Caco-2 (cell line): Measurements from ENCODE around the gene DIMT1. TPM values are rescaled to one million over a fixed set of nuclear protein-coding genes. Genes with fewer than 3 reads are reported as not detected.

Experiments
- BruUV-seq: library from RNA; stranded (reverse); fragments of 400-500 nt; replicated peaks from 2 replicates; lab custom pipeline; 2021; lab: Mats Ljungman, UMichigan
- CTCF ChIA-PET: fragments of 300-600 bp; sonication (Branson Sonifier 250); formaldehyde crosslinking; loops from one replicate; lab custom pipeline; 2022; ENCODE audit warnings: antibody characterized with exemption; lab: Charles Lee
- POLR2A ChIA-PET: fragments of 300-600 bp; sonication (Branson Sonifier 250); formaldehyde crosslinking; loops from one replicate; lab custom pipeline; 2022; ENCODE audit warnings: antibody characterized with exemption; lab: Charles Lee
- DNase-seq, 2 experiments: peaks; one replicate each; pipeline versions ENCODE4 v3.0.0 to v3.0.0-alpha.2; 2020 to 2022
- H3K27me3 ChIP-seq: replicated peaks from 2 replicates; pipeline ENCODE4 v1.6.0; 2011; ENCODE audit warnings: low read length; ENCODE audit not compliant: control insufficient read depth, insufficient read depth
- H3K36me3 ChIP-seq: 2 replicates; pipeline ENCODE4 v1.5.1; 2011; ENCODE audit warnings: low read length; ENCODE audit not compliant: control insufficient read depth, insufficient read depth
- H3K4me1 ChIP-seq: fragments of 250-450 bp; sonication (Bioruptor Pico); 2 replicates; pipeline ENCODE4 v1.5.1; 2020; ENCODE audit warnings: mild to moderate bottlenecking
- H3K4me3 ChIP-seq: 2 replicates; pipeline ENCODE4 v1.5.1; 2011; ENCODE audit warnings: low read depth, mild to moderate bottlenecking, control low read depth, low read length
- H3K9me3 ChIP-seq: fragments of 250-450 bp; sonication (Bioruptor Pico); 2 replicates; pipeline ENCODE4 v1.5.1; 2020; ENCODE audit warnings: mild to moderate bottlenecking, moderate library complexity
- H3K27ac Mint-ChIP-seq: one replicate; pipeline ENCODE4 v1.8.0; 2022; ENCODE audit warnings: mixed read lengths; ENCODE audit not compliant: unreplicated experiment
- H3K27me3 Mint-ChIP-seq: one replicate; pipeline ENCODE4 v1.8.0; 2022; ENCODE audit warnings: mixed read lengths; ENCODE audit not compliant: insufficient read depth, unreplicated experiment
- H3K36me3 Mint-ChIP-seq: one replicate; pipeline ENCODE4 v1.8.0; 2022; ENCODE audit warnings: mild to moderate bottlenecking, mixed read lengths; ENCODE audit not compliant: insufficient read depth, unreplicated experiment
- H3K4me1 Mint-ChIP-seq: one replicate; pipeline ENCODE4 v1.8.0; 2022; ENCODE audit warnings: low read depth, mixed read lengths; ENCODE audit not compliant: unreplicated experiment
- H3K4me3 Mint-ChIP-seq: one replicate; pipeline ENCODE4 v1.8.0; 2022; ENCODE audit warnings: mild to moderate bottlenecking, moderate library complexity, mixed read lengths; ENCODE audit not compliant: unreplicated experiment
- H3K9me3 Mint-ChIP-seq: one replicate; pipeline ENCODE4 v1.8.0; 2022; ENCODE audit warnings: mixed read lengths; ENCODE audit not compliant: unreplicated experiment
- intact Hi-C: fragments of 100-400 bp; cut with micrococcal nuclease; formaldehyde crosslinking; loops from one replicate; pipeline ENCODE4 v1.10.0; 2022; ENCODE audit not compliant: unreplicated experiment
- total RNA-seq: library from RNA; stranded (reverse); gene quantifications from 2 replicates; pipeline ENCODE4 v1.2.3, GENCODE V29; 2022
- TF ChIP-seq, protein P1 (sequence below), 2 experiments: fragments of 200-600 bp in 1 of 2; IDR thresholded peaks; 1 replicate in 1 of 2; 2 replicates in 1 of 2; pipeline versions ENCODE4 v1.5.1 to v1.8.0; 2011 to 2022; ENCODE audit warnings: antibody characterized with exemption in 1 of 2, control low read depth in 1 of 2, inconsistent platforms in 1 of 2, low read depth in 1 of 2, low read length in 1 of 2, mild to moderate bottlenecking in 1 of 2, moderate library complexity in 1 of 2; ENCODE audit not compliant: insufficient read depth in 1 of 2, severe bottlenecking in 1 of 2, unreplicated experiment in 1 of 2

The DIMT1 gene
- total RNA-seq, 1 experiment from 2014 or later, result 33.4 TPM

DNA sequence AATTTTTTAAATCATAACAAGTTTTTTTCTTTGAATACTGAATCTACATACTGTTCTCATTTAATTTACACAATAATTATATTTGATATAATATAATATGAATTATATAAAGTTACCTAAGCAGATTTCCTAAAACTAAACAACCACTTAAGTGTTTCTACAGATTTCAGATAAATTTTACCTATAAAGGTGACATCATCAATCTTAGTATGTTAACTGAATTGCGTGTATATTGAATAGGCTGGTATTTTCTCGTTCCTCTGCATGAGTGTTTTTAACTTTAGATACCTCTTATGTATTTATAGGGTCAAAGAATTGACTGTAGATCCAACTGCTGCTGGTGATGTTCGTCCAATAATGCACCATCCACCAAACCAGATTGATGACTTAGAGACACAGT is 30.3 kb downstream of the DIMT1 start:
- no TSS peak for BruUV-seq
- Mint-ChIP-seq H3K27me3 (no peaks in the 10 kb centered on the region), H3K9me3 (no peaks in the 10 kb centered on the region), H3K27ac (no peak overlapping the region), H3K36me3 (peaks cover 60% of the 10 kb centered on the region), H3K4me3 (no peak overlapping the region), H3K4me1 (peaks cover 9% of the 10 kb centered on the region)
- Histone ChIP-seq H3K9me3 (no peaks in the 10 kb centered on the region), H3K4me1 (peaks cover 11% of the 10 kb centered on the region; the same call in 1 of the 2 replicates), H3K36me3 (no peaks in the 10 kb centered on the region), H3K27me3 (no peaks in the 10 kb centered on the region), H3K4me3 (no peak overlapping the region)
- ChIA-PET CTCF (no interaction called here), POLR2A (no interaction called here)
- TF ChIP-seq, protein P1, sequence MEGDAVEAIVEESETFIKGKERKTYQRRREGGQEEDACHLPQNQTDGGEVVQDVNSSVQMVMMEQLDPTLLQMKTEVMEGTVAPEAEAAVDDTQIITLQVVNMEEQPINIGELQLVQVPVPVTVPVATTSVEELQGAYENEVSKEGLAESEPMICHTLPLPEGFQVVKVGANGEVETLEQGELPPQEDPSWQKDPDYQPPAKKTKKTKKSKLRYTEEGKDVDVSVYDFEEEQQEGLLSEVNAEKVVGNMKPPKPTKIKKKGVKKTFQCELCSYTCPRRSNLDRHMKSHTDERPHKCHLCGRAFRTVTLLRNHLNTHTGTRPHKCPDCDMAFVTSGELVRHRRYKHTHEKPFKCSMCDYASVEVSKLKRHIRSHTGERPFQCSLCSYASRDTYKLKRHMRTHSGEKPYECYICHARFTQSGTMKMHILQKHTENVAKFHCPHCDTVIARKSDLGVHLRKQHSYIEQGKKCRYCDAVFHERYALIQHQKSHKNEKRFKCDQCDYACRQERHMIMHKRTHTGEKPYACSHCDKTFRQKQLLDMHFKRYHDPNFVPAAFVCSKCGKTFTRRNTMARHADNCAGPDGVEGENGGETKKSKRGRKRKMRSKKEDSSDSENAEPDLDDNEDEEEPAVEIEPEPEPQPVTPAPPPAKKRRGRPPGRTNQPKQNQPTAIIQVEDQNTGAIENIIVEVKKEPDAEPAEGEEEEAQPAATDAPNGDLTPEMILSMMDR (IDR thresholded peaks at IDR 0.05; ENCODE audit: insufficient read depth in 1 of 2, low read depth in 1 of 2, low read length in 1 of 2, severe bottlenecking in 1 of 2, unreplicated experiment in 1 of 2), result no peak
- DNase-seq, result no peak
- intact Hi-C loops, result no loop called here

DNA sequence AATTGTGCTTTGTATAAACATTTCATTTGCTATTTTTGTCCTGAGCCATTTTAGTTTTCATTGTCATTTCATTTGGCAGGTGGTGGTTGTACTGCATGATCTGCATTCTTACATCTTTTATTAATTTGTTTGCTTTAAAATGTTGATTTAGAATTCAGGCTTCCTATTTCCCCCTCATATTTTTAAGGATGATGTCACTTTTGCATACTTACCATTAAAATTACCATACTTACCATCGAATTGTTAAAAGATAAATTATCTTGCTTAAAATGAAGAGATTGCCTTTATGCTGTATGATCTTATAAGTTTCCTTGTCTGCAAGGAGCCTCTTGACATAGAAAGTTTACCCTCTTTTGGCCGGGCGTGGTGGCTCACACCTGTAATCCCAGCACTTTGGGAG is 31.1 kb downstream of the DIMT1 start:
- intact Hi-C loops, result no loop called here
- DNase-seq, result no peak
- Histone ChIP-seq H3K4me1 (peaks cover 11% of the 10 kb centered on the region; the same call in 1 of the 2 replicates), H3K4me3 (no peak overlapping the region), H3K9me3 (no peaks in the 10 kb centered on the region), H3K36me3 (no peaks in the 10 kb centered on the region), H3K27me3 (no peaks in the 10 kb centered on the region)
- CTCF ChIA-PET, result no interaction called here
- BruUV-seq, result no TSS peak
- Mint-ChIP-seq H3K27ac (no peak overlapping the region), H3K36me3 (peaks cover 52% of the 10 kb centered on the region), H3K4me3 (no peak overlapping the region), H3K4me1 (peaks cover 9% of the 10 kb centered on the region), H3K9me3 (no peaks in the 10 kb centered on the region), H3K27me3 (no peaks in the 10 kb centered on the region)
- POLR2A ChIA-PET, result no interaction called here
- TF ChIP-seq, protein P1 (IDR thresholded peaks at IDR 0.05; ENCODE audit: insufficient read depth in 1 of 2, low read depth in 1 of 2, low read length in 1 of 2, severe bottlenecking in 1 of 2, unreplicated experiment in 1 of 2), result no peak

DNA sequence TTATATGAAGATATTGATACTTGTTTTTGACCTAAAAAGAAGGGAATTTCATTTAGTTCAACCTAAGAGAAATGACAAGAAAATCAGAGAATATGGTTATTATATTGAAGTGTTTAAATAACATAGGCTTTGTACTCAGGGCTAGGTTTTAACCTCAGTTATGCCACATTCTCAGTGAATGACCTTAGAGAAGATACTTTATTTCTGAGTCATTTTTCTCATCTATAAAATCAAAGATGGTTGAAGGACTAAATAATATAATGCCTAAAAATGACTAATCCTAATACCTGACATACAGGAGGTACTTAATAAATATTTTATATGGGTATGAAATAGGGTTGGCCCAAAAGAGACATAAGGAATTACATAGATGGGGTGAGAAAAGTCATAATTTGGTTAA is 32.3 kb downstream of the DIMT1 start:
- Histone ChIP-seq H3K9me3 (no peaks in the 10 kb centered on the region), H3K4me3 (no peak overlapping the region), H3K4me1 (peaks cover 11% of the 10 kb centered on the region; the same call in 1 of the 2 replicates), H3K27me3 (no peaks in the 10 kb centered on the region), H3K36me3 (no peaks in the 10 kb centered on the region)
- intact Hi-C loops, result no loop called here
- Mint-ChIP-seq H3K4me1 (peaks cover 9% of the 10 kb centered on the region), H3K4me3 (no peak overlapping the region), H3K9me3 (no peaks in the 10 kb centered on the region), H3K36me3 (peaks cover 48% of the 10 kb centered on the region), H3K27me3 (no peaks in the 10 kb centered on the region), H3K27ac (no peak overlapping the region)
- POLR2A ChIA-PET, result no interaction called here
- TF ChIP-seq, protein P1 (IDR thresholded peaks at IDR 0.05; ENCODE audit: insufficient read depth in 1 of 2, low read depth in 1 of 2, low read length in 1 of 2, severe bottlenecking in 1 of 2, unreplicated experiment in 1 of 2), result no peak
- CTCF ChIA-PET, result no interaction called here
- BruUV-seq, result no TSS peak
- no peak for DNase-seq
